K562 (cell line): ENCODE data around the gene PTPRU. TPM values are rescaled to one million over a fixed set of nuclear protein-coding genes. Genes with fewer than 3 reads are reported as not detected.

Source experiments
- ATAC-seq: fragments of 200-7000 bp; cut with Tn5 transposase; 3 replicates; pipeline ENCODE4 v1.9.1; 2020; ENCODE audit warnings: moderate library complexity
- BruUV-seq: library from RNA; stranded (reverse); fragments of 400-500 nt; replicated peaks from 2 replicates; lab custom pipeline; 2021; lab: Mats Ljungman, UMichigan
- CTCF ChIA-PET: fragments of 300-600 bp; formaldehyde crosslinking; extraction: SDS; loops from one replicate; lab custom pipeline; 2021; ENCODE audit warnings: low intra/inter-chr PET ratio; lab: Yijun Ruan, JAX
- POLR2A ChIA-PET: fragments of 300-600, 350-650 bp; sonication (Branson Sonifier 250); formaldehyde crosslinking; extraction: SDS; loops from one replicate; lab custom pipeline; 2021; ENCODE audit warnings: antibody characterized with exemption, inconsistent platforms; lab: Yijun Ruan, JAX
- DNase-seq, 4 experiments: peaks; one replicate each; pipeline versions ENCODE4 v3.0.0 to v3.0.0-alpha.2; 2011 to 2018; ENCODE audit warnings: low spot score in 3 of 4, mixed read lengths in 3 of 4; ENCODE audit errors: extremely low read depth in 1 of 4
- FAIRE-seq: peaks from 2 replicates; lab custom pipeline; 2011; peaks lifted over from hg19 to GRCh38; lab: Jason Lieb, UNC
- H2AFZ ChIP-seq: 2 replicates; pipeline ENCODE4 v1.6.0; 2011; ENCODE audit warnings: low read depth, low read length, control low read depth, inconsistent platforms
- H3K27ac ChIP-seq: fragments of 200-600 bp; 3 replicates; pipeline ENCODE4 v1.8.0; 2011; ENCODE audit warnings: low read depth, mild to moderate bottlenecking, control low read depth, inconsistent platforms, low read length, moderate library complexity, mixed read lengths; ENCODE audit errors: extremely low read depth
- H3K27me3 ChIP-seq, 2 experiments: fragments of 300-600 bp in 1 of 2; 2 replicates in 1 of 2; 3 replicates in 1 of 2; pipeline versions ENCODE4 v1.6.0 to v1.8.0; 2011; ENCODE audit warnings: inconsistent platforms in 2 of 2, low read length in 2 of 2, mild to moderate bottlenecking in 1 of 2, mixed read lengths in 1 of 2, moderate library complexity in 1 of 2; ENCODE audit not compliant: control insufficient read depth in 2 of 2, insufficient read depth in 2 of 2
- H3K36me3 ChIP-seq: fragments of 300-600 bp; 3 replicates; pipeline ENCODE4 v1.8.0; 2011; ENCODE audit warnings: mild to moderate bottlenecking, low read length, inconsistent platforms; ENCODE audit not compliant: control insufficient read depth, insufficient read depth
- H3K4me1 ChIP-seq, 2 experiments: fragments of 200-600 bp in 1 of 2; replicated peaks in 1 of 2; 2 replicates in 1 of 2; 3 replicates in 1 of 2; pipeline versions ENCODE4 v1.5.1 to v1.8.0; 2011; ENCODE audit warnings: inconsistent platforms in 2 of 2, low read length in 2 of 2, mild to moderate bottlenecking in 1 of 2, mixed read lengths in 1 of 2, moderate library complexity in 1 of 2; ENCODE audit not compliant: control insufficient read depth in 2 of 2, insufficient read depth in 2 of 2
- H3K4me2 ChIP-seq: 2 replicates; pipeline ENCODE4 v1.6.1; 2011; ENCODE audit warnings: low read length, control low read depth, inconsistent platforms, mixed read lengths; ENCODE audit not compliant: insufficient read depth
- H3K4me3 ChIP-seq: fragments of 200-600 bp; sonication (generic), shearing (Covaris generic); 2 replicates; pipeline ENCODE4 v1.5.1; 2016; ENCODE audit warnings: control low read depth, inconsistent platforms
- H3K79me2 ChIP-seq: fragments of 200-600 bp; 3 replicates; pipeline ENCODE4 v1.8.0; 2011; ENCODE audit warnings: low read length, inconsistent platforms; ENCODE audit not compliant: control insufficient read depth, insufficient read depth
- H3K9ac ChIP-seq, 2 experiments: 2 replicates each; pipeline versions ENCODE4 v1.6.0 to v1.6.1; 2011; ENCODE audit warnings: low read depth in 2 of 2, low read length in 2 of 2, control low read depth in 1 of 2, inconsistent platforms in 1 of 2, mild to moderate bottlenecking in 1 of 2, mixed read lengths in 1 of 2; ENCODE audit not compliant: insufficient read depth in 1 of 2
- H3K9me1 ChIP-seq: one replicate; pipeline ENCODE4 v1.6.0; 2011; ENCODE audit warnings: inconsistent platforms, mild to moderate bottlenecking, low read length, moderate library complexity; ENCODE audit not compliant: control insufficient read depth, insufficient read depth
- H3K9me3 ChIP-seq: replicated peaks from 2 replicates; pipeline ENCODE4 v1.5.1; 2011; ENCODE audit warnings: low read depth, low read length, inconsistent platforms; ENCODE audit not compliant: control insufficient read depth, insufficient read depth
- H4K20me1 ChIP-seq: replicated peaks from 2 replicates; pipeline ENCODE4 v1.6.1; 2011; ENCODE audit warnings: low read length, inconsistent platforms, mixed read lengths; ENCODE audit not compliant: control insufficient read depth, insufficient read depth
- BRD9 ChIP-seq: fragments of 450-650 bp; IDR thresholded peaks from 2 replicates; pipeline ENCODE4 v1.6.1; 2018; ENCODE audit warnings: low read depth; ENCODE audit not compliant: partially characterized antibody
- CBFA2T2 ChIP-seq: fragments of 450-650 bp; conservative IDR thresholded peaks from 2 replicates; pipeline ENCODE4 v1.6.1; 2017; ENCODE audit warnings: mild to moderate bottlenecking
- CREB3L1 ChIP-seq: fragments of 450-650 bp; IDR thresholded peaks from 2 replicates; pipeline ENCODE4 v1.6.1; 2014; ENCODE audit warnings: low read depth, mild to moderate bottlenecking, moderate library complexity, borderline replicate concordance
- E2F6 ChIP-seq, 2 experiments: IDR thresholded peaks; 2 replicates each; pipeline ENCODE4 v1.6.1; 2011; ENCODE audit warnings: borderline replicate concordance in 1 of 2, control low read depth in 1 of 2, low read depth in 1 of 2, low read length in 1 of 2, mild to moderate bottlenecking in 1 of 2, mixed read lengths in 1 of 2, moderate library complexity in 1 of 2; ENCODE audit not compliant: insufficient read depth in 1 of 2, insufficient read length in 1 of 2, poor library complexity in 1 of 2, severe bottlenecking in 1 of 2; ENCODE audit errors: extremely low read depth in 1 of 2
- E4F1 ChIP-seq: fragments of 250-450 bp; sonication (Bioruptor Pico); IDR thresholded peaks from 2 replicates; pipeline ENCODE4 v1.5.0; 2021; ENCODE audit warnings: mild to moderate bottlenecking, borderline replicate concordance
- ELK1 ChIP-seq: sonication (generic); formaldehyde crosslinking; IDR thresholded peaks from 2 replicates; pipeline ENCODE4 v1.8.1; 2022; ENCODE audit warnings: missing genetic modification reagents
- FOXP1 ChIP-seq: sonication (generic); formaldehyde crosslinking; IDR thresholded peaks from 2 replicates; pipeline ENCODE4 v1.8.0; 2022; ENCODE audit warnings: mild to moderate bottlenecking, missing genetic modification reagents
- GTF2E2 ChIP-seq: fragments of 200-800 bp; sonication (Bioruptor generic); IDR thresholded peaks from 2 replicates; pipeline ENCODE4 v1.6.1; 2016; ENCODE audit warnings: missing genetic modification characterization, missing compliant biosample characterization
- MYNN ChIP-seq, 2 experiments: sonication (generic); formaldehyde crosslinking in 1 of 2; IDR thresholded peaks; 2 replicates each; pipeline versions ENCODE4 v1.5.0 to v1.6.1; 2016 to 2020; ENCODE audit warnings: antibody characterized with exemption in 1 of 2, missing genetic modification reagents in 1 of 2
- PHB ChIP-seq: fragments of 250-450 bp; sonication (Bioruptor Pico); IDR thresholded peaks from 2 replicates; pipeline ENCODE4 v1.5.0; 2021
- RUNX1 ChIP-seq: sonication (generic); IDR thresholded peaks from 2 replicates; pipeline ENCODE4 v1.6.1; 2016; ENCODE audit warnings: antibody characterized with exemption, low read depth
- ZBTB34 ChIP-seq: fragments of 250-450 bp; sonication (Bioruptor Pico); IDR thresholded peaks from 2 replicates; pipeline ENCODE4 v1.8.0; 2021; ENCODE audit warnings: mild to moderate bottlenecking, moderate library complexity
- ZC3H4 ChIP-seq: sonication (generic); formaldehyde crosslinking; IDR thresholded peaks from 2 replicates; pipeline ENCODE4 v1.9.0; 2021; ENCODE audit warnings: missing genetic modification reagents, borderline replicate concordance
- ZNF134 ChIP-seq: fragments of 250-450 bp; sonication (Bioruptor Pico); conservative IDR thresholded peaks from 2 replicates; pipeline ENCODE4 v1.4.0; 2020
- WGBS: fragments of 100-300 bp; shearing (Covaris generic); methylation state at CpG from one replicate; pipeline ENCODE4 v1.1.6; 2016; ENCODE audit warnings: low coverage, mixed read lengths; ENCODE audit not compliant: insufficient coverage; ENCODE audit errors: missing lambda C conversion rate; 5-methylcytosine and 5-hydroxymethylcytosine counted together
- in situ Hi-C: fragments of 300-500 bp; cut with MboI; formaldehyde crosslinking; loops from 4 replicates; pipeline ENCODE4 v1.15.0; 2018; ENCODE audit warnings: inconsistent platforms, mixed read lengths
- intact Hi-C: fragments of 100-400 bp; cut with micrococcal nuclease; formaldehyde crosslinking; loops from 2 replicates; pipeline ENCODE4 v1.14.2; 2022
- polyA plus RNA-seq, 8 experiments: library from polyadenylated mRNA; depleted of rRNA in 4 of 8; stranded (reverse) in 5 of 8; unstranded in 3 of 8; fragments of >200 nt; fragmentation: Nextera tagmentation in 2 of 8; fragmentation: Illumina TruSeq in 1 of 8; extraction: Ambion mirVana in 2 of 8; extraction: Trizol in 1 of 8; gene quantifications; 2 replicates each; pipeline versions ENCODE4 v1.2.1 to v1.2.3, GENCODE V29; 2011 to 2014; ENCODE audit warnings: inconsistent platforms in 1 of 8, missing spikeins in 1 of 8
- total RNA-seq, 7 experiments: library from RNA; depleted of rRNA in 6 of 7; stranded (reverse); fragments of >200 nt in 6 of 7; fragmentation: Illumina TruSeq in 2 of 7; extraction: Trizol in 2 of 7; gene quantifications; 2 replicates each; pipeline versions ENCODE4 v1.2.1 to v1.2.3, GENCODE V29; 2011 to 2021; ENCODE audit warnings: low replicate concordance in 1 of 7

The PTPRU gene
- total and polyA plus RNA-seq, 9 of the 15 experiments (the other 6 are each of a cell fraction or from before 2014, with no cell fraction given), result 0.01 to 2.9 (median 1.0) TPM

GRCh38 chr1:29222686-29223085, 13.6 kb upstream of the PTPRU start:
- BruUV-seq, result no TSS peak
- Histone ChIP-seq H3K9me3 (no peaks in the 10 kb centered on the region), H3K4me2 (no peak overlapping the region), H2AFZ (no peak overlapping the region), H4K20me1 (peaks cover 25% of the 10 kb centered on the region; the same call in 1 of the 2 replicates), H3K36me3 (peaks cover 79% of the 10 kb centered on the region), H3K9ac (no peak overlapping the region), H3K4me3 (no peak overlapping the region), H3K27ac (no peak overlapping the region), H3K27me3 (no peaks in the 10 kb centered on the region), H3K9me1 (no peaks in the 10 kb centered on the region), H3K4me1 (peaks cover 0 to 5% of the 10 kb centered on the region in 2 experiments; a peak in 1 of 5 replicates), H3K79me2 (peaks cover 22% of the 10 kb centered on the region; the same call in 2 of the 3 replicates)
- intact Hi-C loops (no loop called here), in situ Hi-C loops (loop anchor here (10.0 kb wide), 1 partner anchor 1482 kb away; no protein-coding TSS in a partner anchor)
- CTCF ChIA-PET, result no interaction called here
- FAIRE-seq (no peak), DNase-seq (no peak), ATAC-seq (no peak)
- WGBS, result 86% methylated on average over 1 of the region's 1 CpG
- POLR2A ChIA-PET, result interaction anchor here (4.7 kb wide), 1 partner anchor 7 kb away, joined by 18 read pairs; the partner anchor contains the start of gene MECR
- no peak for TF ChIP-seq BRD9
- TF ChIP-seq E4F1 (CRISPR knock-in tag), result no peak
- no peak for TF ChIP-seq GTF2E2 (tag)
- TF ChIP-seq E2F6 (IDR thresholded peaks at IDR 0.05; ENCODE audit: borderline replicate concordance in 1 of 2, extremely low read depth in 1 of 2, insufficient read depth in 1 of 2, insufficient read length in 1 of 2, low read depth in 1 of 2, low read length in 1 of 2, poor library complexity in 1 of 2, severe bottlenecking in 1 of 2), result no peak
- no peak for TF ChIP-seq ELK1 (CRISPR knock-in tag)
- no peak for TF ChIP-seq FOXP1 (CRISPR knock-in tag)
- no peak for TF ChIP-seq MYNN (IDR thresholded peaks at IDR 0.05)
- no peak for TF ChIP-seq MYNN (CRISPR knock-in tag; IDR thresholded peaks at IDR 0.05)
- no peak for TF ChIP-seq CBFA2T2
- TF ChIP-seq ZNF134 (CRISPR knock-in tag), result no peak
- TF ChIP-seq ZBTB34 (CRISPR knock-in tag), result no peak
- no peak for TF ChIP-seq ZC3H4 (CRISPR knock-in tag)
- TF ChIP-seq RUNX1, result no peak
- TF ChIP-seq PHB (CRISPR knock-in tag), result no peak
- TF ChIP-seq CREB3L1, result no peak
